Measurements from ENCODE around the gene DDX6.

GRCh38 chr11:118715245-118715831 is 75.6 kb downstream of the DDX6 start:
- TF ChIP-seq CTCF (IDR thresholded peaks at IDR 0.05) (no peak), POLR2AphosphoS5 (IDR thresholded peaks at IDR 0.05) (no peak), POLR2A (IDR thresholded peaks at IDR 0.05; ENCODE audit: low read depth) (no peak), EP300 (IDR thresholded peaks at IDR 0.05) (no peak)

All from esophagus muscularis mucosa (tissue), 4 donors.